HG03175 (cell line): ENCODE data around the gene CAMKMT.

Experiments used
- ATAC-seq: cut with Tn5 transposase; IDR thresholded peaks from one replicate; pipeline ENCODE4 v1.9.1; 2021; ENCODE audit warnings: mild to moderate bottlenecking, moderate library complexity; ENCODE audit not compliant: unreplicated experiment

The CAMKMT gene

DNA sequence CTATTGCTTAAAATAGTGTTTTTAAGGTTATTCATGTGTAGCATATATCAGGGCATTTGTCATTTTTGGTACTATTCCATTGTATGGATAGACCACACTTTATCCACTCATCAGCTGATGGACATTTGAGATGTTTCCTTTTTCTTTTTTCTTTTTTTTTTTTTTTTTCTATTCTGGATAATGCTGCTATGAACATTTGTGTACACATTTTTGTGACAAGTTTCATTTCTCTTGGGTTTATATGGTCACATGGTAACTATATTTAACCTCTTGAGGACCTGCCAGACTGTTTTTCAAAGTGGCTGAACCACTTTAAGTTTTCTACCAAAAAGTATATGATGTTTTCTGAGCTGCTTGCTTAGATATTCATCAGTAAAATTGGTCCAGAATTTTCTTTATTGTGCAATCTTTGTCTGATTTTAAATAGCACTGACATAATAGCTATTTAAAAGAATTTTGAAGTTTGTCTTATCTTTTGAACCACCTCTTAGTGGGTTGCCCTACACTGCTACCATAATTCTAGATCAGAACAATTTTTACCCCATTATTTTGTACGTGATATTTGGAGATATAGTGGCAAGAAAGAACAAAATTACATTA lies 360.4 kb downstream of the CAMKMT start:
- no peak for ATAC-seq

DNA sequence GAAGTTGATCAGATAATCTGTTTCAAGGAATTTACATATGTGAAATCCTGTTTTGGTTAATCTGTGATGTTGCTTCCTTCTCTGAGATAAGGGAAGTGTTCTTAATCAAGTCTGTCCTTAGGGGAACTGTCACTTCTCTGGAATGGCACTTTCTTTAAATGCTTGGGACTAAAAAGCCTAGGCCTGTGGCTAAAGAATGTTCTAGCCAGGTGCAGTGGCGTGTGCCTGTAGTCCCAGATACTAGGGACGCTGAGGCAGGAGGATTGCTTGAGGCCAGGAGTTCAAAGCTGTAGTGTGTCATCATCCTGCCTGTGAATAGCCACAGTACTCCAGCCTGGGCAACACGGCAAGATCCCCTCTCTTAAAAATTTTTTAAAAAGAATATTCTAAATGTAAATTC lies 362.2 kb downstream of the CAMKMT start:
- no peak for ATAC-seq

DNA sequence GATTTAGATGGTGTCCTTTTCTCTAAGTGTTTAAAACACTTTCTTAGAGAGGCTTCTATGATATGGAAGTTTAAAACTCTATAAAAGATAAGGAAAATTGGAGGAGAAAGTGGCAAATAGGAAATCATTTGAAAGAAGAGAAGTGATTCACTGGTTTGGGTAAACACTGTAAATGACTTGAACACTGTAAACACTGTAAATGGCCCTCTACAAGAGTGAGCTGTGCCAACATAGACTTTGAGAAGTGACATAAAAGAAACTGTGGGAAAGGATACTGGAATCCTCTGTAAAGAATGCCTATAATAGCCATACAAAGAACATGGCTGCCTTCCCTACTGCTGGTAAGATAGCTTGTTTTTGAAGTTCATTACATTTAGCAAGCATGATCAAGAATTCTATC lies 368.8 kb downstream of the CAMKMT start:
- ATAC-seq: no peak

DNA sequence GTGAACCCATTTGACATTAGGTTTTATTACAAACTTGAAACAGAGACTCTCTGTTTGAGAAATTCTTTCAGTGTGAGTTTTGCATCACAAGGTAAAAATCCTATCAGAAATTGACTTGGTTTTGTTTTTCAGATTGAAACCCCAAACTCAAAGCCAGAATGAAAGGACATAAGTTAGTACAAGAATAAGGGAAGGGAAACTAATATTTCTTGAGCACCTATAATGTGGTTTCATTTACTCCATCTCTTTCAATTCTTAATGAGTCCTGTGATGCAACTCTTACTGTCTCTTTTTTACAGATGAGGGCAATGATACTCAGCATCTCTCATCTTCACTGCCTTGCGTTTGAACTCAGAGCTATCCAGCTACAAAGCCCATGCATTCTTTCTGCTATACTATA lies 369.8 kb downstream of the CAMKMT start:
- ATAC-seq: peak; percentile 89

DNA sequence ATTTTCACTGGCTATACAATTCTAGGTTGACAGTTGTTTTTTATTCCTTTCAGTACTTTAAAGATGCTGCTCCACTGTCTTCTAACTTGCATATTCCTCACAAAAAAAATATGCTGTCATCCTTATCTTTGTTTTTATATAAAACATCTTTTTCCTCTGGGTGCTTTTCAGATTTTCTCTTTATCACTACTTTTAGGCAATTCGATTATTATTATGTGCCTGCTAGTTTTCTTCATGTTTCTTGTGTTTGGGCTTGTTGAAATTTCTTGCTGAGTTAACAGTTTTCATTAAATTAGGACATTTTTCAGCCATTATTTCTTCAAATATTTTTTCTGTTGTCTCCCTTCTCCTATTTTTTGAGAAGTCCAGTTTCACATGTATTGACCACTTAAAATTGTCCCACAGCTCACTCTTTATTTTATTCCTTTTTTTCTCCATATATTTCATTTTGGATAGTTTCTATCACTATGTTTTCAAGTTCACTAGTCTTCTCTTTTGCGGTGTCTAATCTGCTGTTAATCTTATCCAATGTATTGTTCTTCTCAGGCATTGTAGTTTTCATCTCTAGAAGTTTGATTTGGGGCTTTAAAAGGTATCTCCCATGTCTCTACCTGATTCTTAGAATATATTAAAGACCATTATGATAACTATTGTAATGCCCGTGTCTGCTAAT lies 374.7 kb downstream of the CAMKMT start:
- ATAC-seq: no peak

DNA sequence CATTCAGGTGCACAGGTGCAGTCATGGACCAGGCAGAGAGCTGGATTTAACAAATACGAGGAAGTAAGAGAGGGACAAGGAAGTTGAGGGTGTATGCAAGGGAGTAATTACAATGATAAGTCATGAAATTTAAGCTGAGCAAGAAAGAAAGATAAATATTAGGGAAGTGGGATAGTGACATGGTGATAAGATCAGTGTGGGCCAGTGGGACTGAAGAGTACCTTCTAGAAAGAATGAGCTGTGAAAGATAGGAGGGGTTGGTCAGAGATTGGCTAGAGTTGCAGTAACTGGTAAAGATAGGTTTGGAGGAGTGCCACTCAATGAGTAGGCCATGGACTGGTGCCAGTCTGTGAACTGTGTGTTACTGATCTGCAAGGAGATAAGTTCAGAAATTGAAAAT lies 378.9 kb downstream of the CAMKMT start:
- no peak for ATAC-seq

DNA sequence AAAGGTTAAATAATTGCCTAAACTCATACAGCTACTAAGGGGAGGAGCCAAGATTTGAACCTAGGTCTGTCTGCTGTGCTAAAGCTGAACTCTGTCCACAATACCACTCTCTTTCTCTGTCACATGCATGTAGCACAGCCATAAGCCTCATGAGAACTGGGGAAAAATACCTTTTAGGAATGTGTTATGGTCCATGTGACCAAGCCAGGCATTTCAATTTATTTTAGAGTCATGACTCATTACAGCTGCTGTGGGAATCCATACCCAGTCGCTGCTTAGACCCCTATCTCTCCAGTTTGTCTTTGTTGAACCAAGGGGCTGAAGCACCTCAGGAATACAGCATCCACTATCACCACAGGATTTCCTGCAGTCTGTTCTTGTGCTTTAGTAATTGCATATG lies 379.8 kb downstream of the CAMKMT start:
- no peak for ATAC-seq

DNA sequence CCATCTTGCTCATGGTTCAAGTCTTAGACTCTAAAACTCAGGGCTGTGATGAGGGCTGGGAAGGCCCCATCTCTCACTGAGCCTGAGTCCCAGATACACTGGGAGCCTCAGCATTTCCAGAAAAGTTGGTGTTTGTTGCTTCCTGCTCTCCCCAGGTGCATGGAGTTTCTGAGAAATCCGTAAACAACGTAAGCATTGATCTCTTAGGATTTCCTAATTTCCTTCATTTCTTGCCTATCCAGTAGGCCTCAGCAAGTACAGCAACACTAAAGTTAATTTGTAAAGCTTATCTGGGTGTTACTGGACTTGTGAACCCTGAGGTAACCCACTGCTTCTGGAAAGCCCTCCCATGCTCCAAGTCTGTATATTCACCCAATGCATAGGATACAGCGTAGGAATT lies 380.3 kb downstream of the CAMKMT start:
- no peak for ATAC-seq

DNA sequence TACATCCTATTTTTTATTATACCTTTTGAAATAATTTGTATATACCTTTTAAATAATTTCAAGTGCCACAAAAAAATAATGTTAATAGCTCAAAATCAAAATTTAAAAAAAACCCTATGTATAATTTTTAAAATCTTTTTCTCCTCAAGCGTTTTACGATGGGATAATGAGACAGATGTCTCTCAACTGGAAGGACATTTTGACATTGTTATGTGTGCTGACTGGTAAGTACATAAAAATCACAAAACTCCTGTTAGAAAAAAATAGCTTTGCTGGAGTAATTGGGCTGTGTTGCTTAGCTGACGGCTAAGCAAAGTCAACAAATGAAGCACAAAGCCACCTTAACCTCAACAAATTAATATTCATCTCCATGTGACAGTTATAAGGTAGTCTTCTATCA lies 381.7 kb downstream of the CAMKMT start:
- no peak for ATAC-seq

DNA sequence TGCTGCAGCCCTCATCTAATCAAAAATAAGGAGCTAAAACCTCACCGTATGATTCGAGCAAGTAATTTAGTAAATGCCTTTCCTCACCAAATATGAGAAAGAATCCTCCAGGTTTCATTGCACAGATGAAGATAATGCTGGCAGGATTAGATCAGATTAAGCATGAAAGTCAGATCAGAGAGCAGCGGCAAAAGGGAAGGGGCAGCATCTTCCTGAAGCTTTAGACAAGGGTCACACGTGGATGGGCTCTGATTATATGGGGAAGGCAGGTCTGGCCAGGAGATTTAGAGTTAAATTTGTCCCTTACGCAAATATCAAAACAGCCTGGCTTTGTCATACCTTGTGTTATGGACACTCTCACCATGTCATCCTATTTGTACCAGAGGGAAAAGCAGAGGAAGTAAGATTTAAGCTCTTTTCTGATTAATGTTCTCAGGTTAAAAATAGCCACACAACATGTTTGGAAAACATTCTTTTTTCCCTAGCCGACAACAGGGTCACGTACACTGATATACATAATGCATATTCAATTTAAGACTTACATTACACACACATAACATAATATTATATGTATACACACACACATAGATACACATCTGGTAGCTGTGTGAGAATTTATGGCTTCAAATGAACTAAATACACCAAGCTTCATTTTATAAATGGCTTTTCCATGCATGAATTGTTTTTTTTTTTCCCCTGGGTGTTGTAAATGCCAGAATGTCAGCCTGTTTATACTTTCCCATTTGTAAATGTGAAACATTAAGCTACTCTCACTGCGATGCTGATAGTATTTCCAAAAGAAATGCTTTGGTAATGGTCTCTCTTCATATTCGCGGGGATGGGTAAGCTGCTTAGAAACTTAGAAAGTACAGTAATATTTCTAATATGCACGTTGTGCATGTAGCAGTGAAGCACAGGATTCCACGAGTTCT lies 383.5 kb downstream of the CAMKMT start:
- no peak for ATAC-seq

DNA sequence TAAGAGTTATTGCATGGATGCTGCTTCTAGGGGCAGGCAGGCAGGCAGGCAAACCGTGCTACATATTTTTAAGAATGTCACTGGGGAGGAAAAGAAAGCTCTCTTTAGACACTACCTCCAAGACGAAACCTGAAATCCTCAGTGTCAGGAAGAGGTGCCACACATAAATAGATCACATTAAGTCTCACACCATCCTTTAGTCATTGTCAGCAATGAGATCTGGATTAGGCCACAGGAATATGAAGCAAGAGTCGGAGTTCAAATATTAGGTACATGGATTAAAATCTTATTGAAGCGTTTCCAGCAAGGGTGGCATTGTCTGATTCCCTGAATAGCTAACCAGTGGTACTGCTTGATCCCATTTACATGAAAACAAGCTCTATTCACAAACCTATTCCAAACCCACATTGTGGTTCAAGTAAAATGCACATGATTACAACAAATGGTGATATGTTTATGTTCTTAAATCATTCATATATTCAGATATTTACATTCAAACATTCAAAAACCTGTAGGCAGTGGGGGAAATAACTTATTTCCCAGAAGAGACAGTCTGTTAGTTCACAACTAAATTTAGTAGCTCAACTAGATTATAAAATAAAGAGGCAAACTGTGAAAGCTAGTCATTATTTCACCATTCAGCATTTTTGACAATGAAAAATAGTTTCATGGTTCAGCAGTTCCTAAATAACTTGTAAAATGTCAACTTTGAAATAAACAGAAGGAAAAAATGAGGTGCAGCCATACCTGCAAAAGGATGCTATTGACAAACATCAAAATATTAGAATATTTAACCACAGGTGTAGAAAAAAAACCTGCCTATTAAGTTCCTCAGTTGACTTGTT lies 384.4 kb downstream of the CAMKMT start:
- ATAC-seq: no peak

DNA sequence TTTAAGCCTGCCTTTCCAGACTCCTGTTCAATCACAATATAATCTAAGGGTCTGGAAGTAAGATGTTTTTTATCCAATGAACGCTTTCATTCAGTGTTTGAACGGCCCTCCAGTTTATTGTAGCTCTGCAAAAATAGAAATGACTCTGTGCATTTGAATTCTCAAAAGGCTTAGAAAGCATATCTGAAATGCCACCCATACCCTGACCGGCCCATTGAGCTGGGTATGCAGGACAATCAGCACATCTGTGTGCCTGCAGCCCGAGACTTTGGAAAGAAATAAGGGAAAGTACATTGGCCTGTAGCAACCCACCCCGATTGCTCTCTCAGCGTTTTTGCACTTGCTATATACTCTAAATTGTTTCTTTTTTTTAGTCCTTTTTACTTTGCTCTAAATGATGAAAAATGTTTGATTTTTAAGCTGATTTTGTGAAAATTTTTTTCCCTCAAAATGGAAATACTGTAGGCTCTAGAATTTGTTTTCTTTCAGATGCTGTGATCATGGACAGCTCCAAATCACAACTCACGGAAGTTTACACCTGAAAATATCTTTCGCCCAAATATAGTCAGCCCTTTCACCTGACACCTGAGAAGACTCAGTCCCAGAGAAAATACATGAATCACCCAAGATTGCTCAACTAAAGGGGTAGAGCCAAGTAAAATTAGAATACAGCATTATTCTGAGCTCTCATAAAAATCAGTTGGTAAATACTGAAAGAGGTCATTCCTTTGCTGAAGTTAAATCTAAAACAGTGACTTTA lies 385.3 kb downstream of the CAMKMT start:
- ATAC-seq: no peak

DNA sequence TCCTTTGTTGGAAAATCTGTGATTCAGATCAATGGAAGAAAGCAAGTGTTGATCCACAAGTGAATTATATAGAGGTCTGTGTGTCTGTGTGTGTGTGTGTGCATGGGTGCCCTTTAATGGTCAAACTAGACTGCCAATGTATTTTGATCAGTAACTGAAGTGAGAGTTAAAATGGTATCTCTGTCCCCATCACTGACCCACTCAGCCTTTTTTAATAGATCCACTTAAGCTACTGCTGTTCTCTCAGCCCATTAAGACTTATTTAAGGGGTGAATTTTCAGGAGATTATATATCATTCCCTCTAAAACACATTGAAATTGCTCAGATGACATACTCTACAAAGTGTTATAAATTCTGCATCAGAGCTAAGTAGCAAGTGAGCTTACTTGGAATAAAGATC lies 386.0 kb downstream of the CAMKMT start:
- ATAC-seq: no peak

DNA sequence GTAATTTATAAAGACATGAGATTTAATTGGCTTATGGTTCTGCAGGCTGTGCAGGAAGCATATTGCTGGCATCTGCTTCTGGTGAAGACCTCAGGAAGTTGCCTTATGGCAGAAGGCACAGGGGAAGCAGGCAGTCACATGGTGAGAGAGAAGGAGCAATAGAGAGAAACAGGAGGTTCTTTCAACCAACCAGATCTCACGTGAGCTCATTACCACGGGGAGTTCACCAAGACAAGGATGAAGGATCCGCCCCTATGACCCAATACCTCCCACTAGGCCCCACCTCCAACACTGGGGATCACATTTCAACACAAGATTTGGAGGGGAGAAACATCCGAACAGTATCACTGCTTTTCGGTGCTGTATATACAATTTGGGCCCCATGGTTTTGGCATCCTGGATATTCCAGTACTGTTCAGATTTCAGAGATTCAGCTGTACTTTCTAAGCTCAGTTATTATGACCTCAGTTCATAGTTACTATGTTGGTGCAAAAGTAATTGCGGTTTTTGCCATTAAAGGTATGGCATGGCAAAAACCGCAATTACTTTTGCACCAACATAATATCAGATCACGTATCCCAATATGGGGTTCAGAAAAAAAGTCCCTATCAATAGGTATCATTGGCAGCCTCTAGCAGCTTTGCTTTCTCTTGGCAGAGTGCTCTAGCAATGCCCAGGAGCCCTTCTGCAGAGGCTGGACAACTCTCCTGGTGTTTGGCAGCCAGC lies 390.2 kb downstream of the CAMKMT start:
- no peak for ATAC-seq

DNA sequence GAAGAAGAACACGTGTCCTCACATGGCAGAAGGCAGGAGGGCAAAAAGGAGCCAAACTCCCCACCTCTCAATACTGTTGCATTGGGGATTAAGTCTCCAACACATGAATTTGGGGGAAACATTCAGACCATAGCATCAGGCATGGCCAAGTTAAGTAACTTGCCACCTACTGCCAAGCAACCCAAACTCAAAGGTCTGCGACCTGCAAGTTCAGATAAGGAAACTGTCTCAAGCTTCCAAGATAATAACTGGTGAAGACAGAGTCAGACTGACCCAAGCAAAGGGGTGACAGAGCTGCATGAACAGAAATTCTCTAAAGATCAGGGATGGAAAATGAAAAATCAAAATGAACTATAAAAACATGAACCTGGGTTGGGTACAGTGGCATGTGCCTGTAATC lies 391.0 kb downstream of the CAMKMT start:
- no peak for ATAC-seq

DNA sequence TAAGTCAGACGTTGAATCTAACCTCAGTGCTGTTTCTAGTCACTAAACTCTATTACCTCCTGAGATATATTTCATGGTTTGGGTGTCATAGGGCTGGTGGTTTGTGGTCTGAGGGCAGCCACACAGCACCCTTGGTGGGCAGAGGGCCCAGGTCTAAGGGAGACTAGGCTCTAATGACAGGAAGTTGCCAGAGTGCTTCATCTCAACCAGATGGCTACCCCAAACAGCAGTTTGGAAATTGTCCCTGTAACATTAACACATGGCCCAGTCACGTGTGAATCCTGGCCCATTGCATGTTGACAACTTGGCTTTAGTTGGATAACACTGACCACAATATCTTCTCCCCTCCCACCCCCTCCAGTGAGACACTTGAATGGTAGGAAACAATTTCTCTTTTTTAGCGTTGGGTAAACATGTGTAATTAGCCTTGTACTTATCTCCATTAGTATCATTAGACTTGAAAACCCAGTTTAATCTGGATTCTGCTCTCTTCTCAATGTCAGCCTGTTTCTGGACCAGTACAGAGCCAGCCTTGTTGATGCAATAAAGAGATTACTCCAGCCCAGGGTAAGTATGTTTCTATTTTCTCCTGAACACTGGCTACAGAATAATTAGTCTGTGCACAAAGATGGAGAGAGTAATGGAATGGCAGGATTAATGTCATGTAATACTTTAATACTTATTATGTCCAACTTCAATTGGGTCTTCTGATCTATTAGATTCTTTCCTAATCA lies 392.0 kb downstream of the CAMKMT start:
- ATAC-seq: peak; percentile 91

DNA sequence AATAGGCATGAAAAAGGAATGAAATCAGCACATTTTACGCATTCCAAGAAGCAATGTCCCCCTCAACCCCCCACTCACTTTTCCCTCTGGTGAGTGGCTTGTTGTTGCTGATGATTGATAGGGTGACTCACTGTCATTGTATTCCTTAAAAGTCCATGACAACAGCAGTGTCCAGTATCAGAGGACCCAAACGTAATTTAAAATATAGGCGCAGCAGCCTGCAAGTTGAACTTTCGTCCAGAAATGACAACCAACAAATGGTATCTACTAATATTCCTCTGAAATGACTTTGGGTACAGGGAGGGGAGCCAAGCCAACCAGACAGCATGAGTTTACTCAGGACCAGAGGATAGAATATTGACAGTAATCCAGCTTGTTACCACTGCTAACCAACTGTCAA lies 396.8 kb downstream of the CAMKMT start:
- no peak for ATAC-seq

DNA sequence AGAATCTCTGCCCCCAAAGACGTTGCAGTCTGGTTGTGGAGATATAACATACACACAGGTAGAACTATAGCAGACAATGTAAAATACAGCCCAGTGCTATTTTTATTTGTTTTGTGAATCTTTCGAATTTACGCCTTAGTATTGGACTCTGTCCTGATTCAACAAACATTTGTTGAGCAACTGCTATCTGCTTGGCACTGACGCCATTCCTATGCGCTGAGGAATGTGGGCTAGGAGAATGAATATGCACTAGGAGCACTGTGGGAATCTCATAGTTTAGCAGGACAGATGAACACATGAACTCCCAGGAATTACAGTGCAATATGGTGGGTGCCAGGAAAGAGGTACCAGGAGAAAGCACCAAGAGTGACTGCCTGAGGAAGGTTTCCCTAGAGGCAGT lies 398.1 kb downstream of the CAMKMT start:
- ATAC-seq: no peak

DNA sequence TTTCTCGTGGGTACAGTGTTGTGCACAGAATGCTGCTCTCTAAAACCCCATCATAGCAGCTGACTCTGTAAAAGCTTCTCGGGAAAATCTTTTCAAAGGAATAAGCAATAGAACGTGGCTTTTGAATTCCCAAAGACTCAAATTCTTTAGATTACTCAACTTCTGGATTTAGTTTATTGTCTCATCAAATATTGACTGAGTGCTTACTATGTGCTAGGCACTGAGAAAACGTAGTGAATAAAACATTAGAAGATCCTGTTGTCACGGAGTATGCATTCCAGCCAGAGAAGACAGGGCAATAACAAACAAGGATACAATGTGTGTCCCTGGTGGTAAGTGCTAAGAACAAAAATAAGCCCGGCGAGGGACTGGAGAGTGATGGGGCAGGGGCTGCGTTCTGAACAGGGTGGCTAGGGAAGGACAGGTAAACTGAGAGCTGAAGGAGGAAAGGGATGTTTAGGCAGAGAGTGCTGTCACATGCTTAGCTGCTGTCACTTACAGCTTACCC lies 401.6 kb downstream of the CAMKMT start:
- ATAC-seq: no peak
